GM21367 (cell line): Measurements from ENCODE around the gene OSBPL5.

Source experiments
- ATAC-seq: cut with Tn5 transposase; IDR thresholded peaks from one replicate; pipeline ENCODE4 v1.9.1; 2021; ENCODE audit not compliant: unreplicated experiment

OSBPL5 gene

DNA sequence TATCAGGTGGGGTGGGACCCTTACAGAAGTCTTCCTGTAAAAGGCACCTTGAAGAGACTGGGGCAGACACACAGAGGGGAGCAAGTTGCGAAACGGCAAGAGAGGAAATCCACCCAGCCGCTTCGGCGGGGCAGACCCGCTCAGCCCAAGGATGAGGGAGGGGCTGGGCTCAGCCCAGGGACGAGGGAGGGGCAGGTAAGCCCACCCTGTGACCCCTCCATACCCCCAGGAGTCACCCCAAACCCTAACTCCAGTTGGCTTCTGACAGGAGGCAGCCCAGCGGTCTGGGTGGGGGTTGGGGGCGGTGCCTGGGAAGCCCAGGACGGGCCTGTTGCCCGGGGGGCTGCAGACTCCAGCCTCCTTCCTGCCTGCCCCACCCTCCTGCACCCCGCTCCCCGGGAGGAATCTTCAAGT is 965 bp downstream of the OSBPL5 start:
- ATAC-seq, result no peak

DNA sequence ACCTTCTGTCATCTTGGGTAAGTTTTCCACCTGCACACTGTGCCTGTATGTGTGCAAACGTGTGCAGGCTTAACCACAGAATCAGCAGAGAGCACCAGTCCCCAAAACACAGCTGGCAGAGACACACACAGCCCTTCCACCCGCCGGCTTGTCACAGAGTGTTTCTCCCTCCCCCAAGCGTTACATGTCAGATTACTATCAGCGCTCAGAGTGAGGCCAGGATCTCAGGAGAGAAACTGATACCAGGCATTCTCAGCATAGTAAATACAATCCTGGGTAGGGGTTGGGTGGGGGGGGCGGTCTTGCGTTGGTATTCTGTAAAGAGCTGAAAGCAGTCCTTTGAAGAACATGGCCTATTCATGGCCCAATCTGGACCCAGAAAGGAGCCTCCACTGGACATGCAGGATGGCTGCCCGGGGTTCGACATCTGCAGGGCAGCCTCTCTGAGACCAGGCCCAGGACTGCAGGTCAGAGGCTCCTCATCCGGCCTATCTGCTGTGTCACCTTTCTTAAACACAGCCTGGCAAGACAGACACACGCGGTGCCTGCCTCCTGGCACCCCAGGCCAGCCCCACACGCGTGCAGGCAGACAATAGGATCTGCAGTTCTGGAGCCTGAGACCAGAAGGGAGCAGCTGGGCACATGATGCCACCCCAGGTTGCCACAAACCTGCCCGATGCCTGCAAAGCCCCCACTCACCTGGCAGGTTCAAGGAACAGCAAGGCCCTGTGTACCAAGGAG is 1.7 kb downstream of the OSBPL5 start:
- ATAC-seq, result no peak

DNA sequence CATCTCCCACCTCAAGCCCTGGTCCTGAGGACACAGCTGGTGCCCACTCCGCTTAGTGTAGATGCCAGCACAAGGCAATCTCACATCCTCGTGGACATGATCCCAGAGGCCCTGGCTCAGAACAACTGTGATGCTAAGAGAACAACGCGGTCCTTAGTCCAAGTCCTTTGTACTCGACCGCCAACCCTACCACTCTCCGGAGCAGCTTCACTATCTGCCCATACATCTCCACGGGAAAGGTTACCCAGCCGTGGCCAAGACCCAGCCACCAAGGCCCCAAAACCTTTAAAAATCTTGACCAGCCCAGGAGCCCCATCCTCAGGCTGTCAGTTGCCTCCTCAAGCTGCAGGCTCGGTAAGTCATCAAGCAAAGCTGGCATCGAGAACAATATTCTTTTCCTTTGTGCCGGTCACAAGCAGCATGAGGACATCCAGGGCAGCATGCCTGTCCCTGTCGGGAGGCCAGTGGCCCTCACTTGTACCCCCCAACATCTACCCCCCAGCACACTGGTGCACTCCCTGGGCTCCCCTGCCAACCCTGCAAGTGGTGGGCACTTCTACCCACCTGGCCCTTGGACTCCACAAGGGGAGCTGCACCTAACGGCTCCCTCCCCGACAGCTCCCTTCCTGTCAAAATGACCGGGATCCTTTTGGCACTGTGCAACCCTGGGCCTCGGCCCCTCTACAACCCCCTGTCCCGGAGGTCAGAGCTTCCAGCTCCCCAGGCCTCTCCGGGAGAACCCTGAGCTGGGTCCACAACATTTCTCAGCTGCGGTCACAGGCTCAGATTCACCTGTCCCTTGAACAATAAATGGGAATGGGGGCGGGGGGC is 2.5 kb downstream of the OSBPL5 start:
- no peak for ATAC-seq

DNA sequence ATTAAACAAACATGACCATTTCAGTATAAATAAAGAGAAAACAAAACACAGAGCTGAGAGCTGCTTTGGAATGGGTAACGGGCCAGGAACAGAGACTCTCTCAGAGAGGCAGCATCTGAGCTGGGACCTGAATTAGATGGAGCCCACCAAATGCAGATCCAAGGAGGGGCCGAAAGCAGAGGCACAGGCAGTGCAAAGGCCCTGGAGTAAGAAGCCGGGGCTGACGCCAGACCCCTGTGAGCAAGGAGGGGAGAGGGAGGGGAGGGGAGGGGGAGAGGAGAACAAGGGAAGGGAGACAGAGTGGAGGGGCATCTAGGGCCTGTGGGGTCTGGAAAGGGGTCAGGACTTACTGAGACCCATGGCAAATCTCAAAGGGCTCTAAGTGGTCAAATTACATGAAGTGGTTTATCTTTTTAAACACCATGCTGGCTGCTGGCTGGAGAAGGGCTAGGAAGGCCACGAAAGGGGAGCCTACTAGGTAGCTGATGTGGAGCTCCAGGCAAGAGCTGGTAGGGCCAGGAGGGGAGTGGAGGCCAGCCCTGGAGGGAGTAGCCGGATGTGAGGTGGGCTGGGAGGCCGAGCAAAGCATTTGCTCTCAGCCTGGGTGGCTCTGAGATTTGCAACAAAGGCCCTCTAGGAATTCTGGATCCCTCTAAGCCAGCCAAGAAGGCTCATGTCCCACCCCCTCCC is 3.2 kb downstream of the OSBPL5 start:
- no peak for ATAC-seq

DNA sequence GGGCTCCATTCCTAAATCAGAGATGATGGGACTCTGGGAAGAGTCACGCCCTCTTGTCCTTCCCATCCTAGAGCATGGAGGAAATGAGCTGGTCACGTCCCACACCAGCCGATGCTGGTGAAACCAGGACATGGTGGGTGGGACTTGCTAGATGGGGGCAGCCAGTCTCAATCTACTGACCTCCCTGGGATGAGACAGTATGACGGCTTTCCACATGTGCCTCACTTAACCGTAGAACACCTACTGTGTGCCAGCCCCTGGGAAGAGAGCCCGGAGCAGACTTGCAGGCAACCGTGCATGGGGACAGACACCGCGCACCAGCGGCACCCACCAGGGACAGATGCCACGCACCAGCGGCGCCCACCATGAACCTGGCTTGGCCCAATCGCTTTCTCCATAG is 3.8 kb downstream of the OSBPL5 start:
- no peak for ATAC-seq

DNA sequence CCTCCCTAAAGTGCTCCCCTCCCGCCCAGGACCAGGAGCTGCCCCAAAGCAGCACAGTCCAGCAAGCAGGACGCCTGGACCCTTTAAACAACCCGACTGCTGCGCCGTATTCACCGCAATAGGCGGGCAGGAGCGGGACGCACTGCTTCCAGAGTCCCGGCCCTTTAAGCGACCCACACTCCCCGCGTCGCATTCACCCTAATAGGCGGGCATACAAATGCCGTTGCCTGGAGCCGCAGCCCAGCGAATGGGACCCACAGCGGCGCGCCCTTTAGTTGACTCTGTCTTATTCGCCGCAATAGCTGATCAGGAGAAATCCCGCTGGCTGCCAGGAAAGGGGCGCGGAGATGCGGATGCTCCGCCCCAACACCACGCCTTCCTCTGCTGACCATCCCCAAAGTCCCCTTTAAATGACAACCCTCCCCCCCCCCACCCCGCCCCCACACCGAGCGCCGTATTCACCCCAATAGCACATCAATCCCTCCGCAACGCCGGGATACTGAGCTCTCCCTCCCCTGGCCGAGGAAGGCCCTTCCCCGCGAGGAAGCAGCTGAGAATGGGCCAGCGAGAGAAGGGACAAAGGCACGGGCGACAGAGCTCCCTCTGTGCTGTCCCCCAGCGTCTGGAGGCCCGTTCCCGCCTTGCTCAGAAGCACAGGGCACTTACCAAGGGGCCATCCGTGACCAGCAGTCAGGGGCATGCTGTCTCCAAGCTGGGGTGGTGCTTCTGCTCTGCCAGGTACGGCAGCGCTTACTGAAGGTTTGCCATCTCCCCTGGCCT is 4.7 kb downstream of the OSBPL5 start:
- ATAC-seq, result no peak

DNA sequence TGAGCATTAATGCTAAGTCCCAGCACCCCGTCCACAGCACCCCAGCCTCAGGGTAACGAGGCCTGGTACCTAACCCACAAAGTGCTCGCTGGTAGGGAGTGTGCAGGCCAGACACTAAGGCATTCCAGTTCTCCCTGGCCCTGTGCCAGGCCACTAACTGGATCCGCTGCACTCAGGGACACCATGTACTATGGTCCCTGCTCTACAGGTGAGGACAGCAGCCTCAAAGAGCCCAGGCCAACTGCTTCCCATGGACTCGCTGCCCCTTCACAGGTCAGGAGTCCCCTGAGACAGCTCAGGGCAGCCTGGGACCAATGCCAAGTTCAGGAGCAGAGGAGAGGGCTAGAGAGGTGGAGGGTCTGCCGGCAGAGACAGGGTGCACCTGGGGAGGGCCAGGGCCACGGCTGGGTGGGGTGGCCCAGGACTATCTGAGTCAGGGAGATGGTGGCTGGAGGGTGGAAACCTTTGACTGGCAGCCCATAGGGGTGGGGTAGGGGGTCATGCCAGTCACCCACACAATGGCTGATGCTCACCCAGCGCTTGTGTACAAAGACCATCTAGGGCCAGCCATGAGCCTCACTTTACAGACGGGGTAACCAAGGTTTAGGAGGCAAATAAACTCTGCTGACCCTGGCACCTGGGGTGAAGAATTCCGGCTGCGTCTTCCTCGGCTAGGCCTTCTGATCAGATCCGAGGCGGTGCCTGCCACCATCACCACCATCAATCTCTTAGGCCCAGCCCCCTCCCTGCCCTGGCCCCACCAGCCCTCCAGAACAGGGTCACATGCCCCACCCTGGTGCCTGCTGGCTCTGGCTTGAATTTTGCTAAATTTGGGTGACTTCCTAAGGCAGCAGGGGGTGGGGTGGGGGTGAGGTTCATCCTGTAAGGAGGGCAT is 5.6 kb downstream of the OSBPL5 start:
- ATAC-seq, result no peak

DNA sequence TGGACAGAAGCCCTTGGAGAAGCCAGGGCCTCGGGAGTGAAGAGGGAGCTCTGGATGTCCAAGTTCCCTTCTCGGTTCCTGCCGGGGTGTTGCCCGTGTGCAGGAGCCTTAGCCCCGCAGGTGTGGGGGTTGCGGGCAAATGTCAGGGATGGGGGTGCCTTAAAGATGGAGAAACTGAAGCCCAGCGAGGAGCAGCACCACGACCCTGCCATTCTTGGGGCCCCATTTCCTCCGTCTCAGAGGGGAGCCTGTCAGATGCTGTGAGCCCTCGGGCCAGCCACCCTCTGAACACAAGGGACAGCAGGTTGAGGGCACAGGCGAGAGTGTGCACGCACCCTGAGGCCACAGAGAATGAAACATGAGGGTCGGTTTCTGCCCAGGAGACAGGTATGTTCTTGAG is 6.3 kb downstream of the OSBPL5 start:
- ATAC-seq, result no peak

DNA sequence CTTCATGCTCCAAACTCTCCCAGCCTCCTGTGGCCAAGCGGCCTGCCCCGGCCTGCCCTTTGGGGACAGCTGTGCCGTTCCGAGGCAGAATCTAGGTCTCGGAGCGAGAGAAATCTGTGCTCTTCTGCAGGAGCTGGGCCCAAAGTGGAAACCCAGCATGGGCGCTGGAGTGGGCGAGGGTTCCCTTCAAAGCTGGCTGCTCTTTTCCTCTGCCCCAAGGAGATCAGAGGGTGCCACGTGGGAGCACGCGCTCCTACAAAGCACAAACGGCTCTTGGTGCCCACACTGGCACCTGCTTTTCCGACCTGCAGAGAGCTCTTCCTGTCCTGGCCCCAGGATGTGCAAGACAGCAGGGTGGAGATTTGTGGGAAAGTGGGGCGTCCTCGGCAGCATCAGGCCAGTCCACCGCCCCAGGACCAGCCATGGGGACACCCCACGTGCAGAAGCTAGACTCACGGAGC is 6.9 kb downstream of the OSBPL5 start:
- ATAC-seq, result no peak

DNA sequence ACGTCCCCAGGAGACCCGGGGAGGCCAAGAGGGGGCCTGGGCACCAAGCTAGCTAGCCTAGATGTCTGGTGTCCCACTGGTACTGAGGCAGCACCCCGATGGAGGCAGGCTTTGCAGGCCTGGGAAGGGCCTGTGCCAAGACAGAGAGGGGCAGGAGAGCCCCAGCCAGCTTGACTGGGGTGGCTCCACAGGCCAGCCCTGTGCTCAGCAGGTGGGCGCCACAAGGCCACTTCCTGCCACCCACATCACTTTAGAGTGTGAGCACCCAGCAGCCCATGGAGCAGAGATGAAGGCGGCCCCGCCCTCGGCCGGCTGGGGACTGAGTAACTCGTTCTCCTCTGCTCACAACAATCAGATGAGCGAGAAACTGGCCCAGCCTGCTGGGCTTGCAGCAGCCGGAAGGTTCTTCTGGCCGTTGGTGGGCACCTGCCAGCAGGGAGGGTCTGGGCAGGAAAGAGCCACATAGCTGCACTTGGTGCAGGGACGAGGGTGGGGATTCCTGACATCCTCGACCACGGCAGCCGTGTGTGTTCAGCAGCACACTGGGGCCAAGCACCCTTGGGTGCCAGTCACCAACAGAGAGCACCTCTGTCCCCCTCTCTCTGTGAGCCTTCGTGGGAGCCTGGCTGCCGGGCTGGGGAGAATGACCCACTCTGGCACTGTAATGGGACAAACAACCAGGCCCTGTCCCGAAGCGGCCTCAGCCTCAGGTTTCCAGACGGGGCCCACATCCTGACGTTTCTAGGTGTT is 7.6 kb downstream of the OSBPL5 start:
- ATAC-seq, result no peak

DNA sequence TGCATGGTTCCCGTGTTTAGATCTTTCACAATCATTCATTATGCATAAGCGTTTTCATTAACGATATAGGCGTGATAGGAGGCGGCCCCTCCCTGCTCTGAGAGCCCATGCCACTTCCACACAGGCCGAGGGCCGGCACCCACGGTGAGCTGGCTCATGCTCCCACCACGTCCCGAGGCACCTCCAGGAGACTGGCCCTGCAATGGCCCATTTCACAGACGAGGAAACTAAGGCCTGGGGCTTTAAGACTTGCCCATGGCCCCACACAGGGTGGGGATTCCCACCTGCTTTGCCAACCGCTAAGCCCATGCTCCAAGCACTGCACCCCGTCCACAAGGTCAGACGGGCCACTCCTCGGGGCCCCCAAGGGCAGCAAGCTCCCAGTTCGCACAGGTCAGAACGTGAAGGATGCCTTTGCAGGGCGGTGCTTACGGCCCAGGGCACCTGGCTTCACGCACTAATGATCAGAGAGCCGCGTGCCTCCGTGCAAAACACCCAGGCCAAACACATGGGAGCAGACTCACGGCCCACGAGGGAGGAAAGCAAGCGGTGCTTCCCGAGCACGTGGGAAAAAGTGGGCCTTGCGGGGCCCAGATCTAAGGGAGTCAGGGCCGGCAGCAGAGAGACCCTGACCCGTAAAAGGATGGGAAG is 8.3 kb downstream of the OSBPL5 start:
- ATAC-seq, result no peak

DNA sequence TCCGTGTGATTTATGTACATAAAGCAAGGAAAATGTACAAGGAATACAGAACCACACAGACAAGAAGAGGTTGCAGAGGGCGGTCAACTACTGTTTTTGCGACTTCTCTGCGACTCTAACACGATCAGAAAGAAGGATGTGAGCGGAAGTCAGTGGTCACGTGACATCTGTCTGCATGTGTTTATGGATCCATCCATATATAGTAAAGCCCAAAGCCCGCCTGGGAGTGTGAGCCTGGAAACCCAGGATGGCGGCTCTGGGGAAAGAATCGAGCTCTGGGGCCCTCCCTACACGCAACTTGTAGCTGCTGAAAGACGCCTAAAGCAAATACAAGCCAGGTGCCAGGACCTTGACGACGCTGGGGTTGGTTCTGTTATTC is 8.8 kb downstream of the OSBPL5 start:
- no peak for ATAC-seq

DNA sequence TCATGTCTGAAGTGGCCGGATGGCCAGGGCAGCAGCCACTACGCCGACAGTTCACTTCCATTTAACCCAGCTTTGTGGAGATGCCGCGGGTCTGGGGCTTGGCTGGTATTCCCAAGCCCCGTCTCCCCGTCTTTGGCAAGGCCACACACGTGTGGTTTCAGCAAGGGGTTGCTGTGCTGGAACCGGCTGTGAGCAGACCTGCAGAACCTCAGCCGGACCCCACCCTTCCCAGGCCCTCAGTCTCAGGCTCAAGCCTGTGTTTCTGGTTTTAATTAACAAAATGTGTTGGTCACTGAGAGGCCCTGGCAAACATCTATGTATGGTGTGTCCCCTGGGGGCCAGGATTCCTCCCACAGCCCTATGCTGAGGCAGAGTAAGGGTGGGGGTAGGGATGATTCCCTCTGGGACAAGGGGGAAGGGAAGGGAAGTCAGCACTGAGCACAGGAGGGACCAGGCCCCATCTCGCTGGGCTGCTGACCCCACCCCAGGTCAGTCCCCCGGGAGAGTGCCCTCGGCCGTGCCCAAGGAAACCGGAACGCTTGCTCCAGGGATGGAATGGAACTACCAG is 9.3 kb downstream of the OSBPL5 start:
- no peak for ATAC-seq

DNA sequence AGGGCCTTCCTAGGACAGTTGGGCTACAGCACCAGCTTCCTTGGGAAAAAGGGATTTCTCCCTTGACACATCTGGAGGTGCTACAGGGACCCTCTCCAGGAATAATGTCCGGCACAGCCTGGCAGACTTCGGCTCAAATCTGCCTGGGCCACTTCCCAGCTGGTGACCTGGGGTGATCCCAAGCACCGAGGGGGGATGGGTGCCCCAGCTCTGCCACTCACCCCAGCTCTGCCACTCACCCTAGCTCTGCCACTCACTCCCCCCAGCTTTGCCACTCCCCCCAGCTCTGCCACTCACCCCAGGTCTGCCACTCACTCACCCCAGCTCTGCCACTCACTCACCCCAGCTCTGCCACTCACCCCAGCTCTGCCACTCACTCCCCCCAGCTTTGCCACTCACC is 9.9 kb downstream of the OSBPL5 start:
- no peak for ATAC-seq

DNA sequence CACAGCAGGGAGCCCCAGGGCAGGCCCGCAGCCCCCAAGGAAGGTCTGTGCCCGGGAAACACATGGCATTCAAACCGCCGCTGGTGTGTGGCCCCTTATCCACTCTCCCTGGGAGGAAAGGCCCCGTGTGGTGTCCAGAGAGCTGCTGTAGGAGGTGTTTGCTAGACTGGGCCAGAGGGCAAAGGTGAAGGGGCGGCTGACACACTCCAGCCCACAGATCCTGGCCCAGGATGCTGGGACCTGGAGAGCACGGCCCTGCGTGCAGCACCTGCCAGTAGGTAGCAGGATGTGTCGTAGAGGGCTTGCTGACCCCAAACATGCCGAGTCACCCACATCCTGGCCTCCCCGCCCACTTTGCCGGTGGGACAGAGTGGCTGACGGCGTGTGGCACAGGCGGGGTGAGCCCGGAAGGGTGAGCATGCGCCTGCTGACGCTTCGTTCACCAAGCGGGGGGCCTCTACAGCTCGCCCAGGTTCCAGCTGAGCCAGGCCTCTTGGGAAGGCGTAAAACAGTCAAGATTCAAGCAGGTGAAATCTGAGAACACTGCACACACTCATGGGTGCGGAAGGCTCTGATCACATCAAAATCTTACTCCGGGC is 11.0 kb downstream of the OSBPL5 start:
- ATAC-seq, result no peak

DNA sequence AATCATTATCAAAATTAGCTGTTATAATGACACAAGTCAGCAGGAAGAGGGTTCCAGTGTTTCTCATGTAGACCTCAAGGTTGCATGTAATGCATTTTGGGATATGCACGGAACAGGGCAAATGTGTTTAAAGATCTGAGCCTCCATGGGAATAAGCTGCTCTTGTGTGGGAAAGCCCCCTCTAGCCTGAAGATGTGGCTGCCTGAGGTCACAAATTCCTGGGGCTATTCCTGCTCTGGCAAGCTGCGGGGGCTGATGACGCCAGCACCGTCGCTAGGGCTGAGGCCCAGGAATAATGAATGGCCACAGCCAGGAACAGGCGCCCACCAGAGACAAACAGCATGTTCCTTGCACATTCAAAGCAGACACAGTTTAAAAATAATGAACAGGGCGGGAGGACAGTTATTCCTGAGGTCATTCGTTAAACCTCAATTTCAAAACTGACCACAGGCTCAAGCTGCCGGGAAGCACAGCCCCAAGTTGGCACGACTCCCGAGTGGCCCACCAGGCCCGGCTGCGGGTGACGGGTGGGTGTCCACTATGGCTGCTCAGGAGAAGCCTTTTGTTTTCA is 11.7 kb downstream of the OSBPL5 start:
- no peak for ATAC-seq

DNA sequence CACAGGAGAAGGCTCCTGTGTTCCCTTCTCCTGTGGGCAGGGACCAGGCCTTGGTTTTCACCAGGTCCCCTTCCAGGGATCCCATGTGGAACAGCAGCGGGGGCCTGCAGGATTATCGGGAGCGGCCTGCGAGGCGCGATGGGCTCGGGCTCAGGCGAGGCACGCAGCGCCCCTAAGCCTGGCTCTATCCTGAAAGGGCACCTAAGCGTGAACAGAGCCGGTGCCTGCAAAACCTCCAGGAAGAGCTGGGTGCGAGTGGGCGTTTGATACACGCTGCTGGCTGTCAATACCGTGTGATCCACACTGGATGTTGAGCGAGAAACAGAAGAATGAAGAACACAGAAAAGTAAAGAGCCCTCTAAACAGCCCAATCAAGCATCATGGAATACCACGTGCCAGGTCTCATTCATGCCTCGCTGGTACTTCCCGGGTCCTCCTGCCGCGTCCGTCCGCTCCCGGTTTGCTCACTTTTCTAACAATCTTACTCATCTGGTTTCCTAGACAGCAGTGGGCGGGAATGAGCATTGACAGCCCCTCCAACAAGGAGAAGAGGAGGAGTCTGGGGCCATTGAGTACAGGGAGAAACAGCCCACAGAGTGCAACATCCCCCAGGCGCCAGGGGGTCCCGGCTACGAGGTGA is 12.5 kb downstream of the OSBPL5 start:
- ATAC-seq, result no peak
